ENCODE measurements around the gene PCDH9. TPM values are rescaled to one million over a fixed set of nuclear protein-coding genes. Genes with fewer than 3 reads are reported as not detected.

Gene PCDH9
- polyA plus RNA-seq, 3 donors: 0.03 TPM; not detected in 1

- Mint-ChIP-seq H3K36me3 (no peaks in the 10 kb centered on the region), H3K4me3 (no peak overlapping the region), H3K27ac (no peak overlapping the region), H3K27me3 (ENCODE audit: low read depth in 3 of 3) (peaks cover 0 to 1% (median 1%) of the 10 kb centered on the region in 3 donors), H3K9me3 (peaks cover 0 to 10% (median 3%) of the 10 kb centered on the region in 7 donors), H3K4me1 (no peaks in the 10 kb centered on the region)
- WGBS (ENCODE audit: insufficient coverage): no CpG with 5 or more reads among the region's 1 CpG
- Histone ChIP-seq H3K9ac (ENCODE audit: insufficient read depth, low read length, poor library complexity, severe bottlenecking) (no peak overlapping the region), H3K4me2 (replicated peaks; ENCODE audit: extremely low read depth, low read length, poor library complexity, severe bottlenecking) (no peak overlapping the region), H3K27me3 (ENCODE audit: control insufficient read depth in 2 of 2, insufficient read depth in 2 of 2, low read length in 2 of 2) (no peaks in the 10 kb centered on the region), H3K9me3 (replicated peaks in 1 of 2; ENCODE audit: control insufficient read depth in 1 of 2, insufficient read depth in 1 of 2, low read length in 2 of 2) (peaks cover 0 to 3% of the 10 kb centered on the region in 2 donors), H3K79me2 (ENCODE audit: insufficient read depth, low read length) (no peaks in the 10 kb centered on the region), H3K27ac (ENCODE audit: low read depth in 1 of 2, low read length in 2 of 2) (no peak overlapping the region), H4K20me1 (ENCODE audit: insufficient read depth, low read length) (no peaks in the 10 kb centered on the region), H3K4me1 (ENCODE audit: control insufficient read depth in 1 of 2, insufficient read depth in 2 of 2, low read length in 2 of 2) (no peaks in the 10 kb centered on the region), H3K36me3 (replicated peaks in 1 of 2; ENCODE audit: control insufficient read depth in 1 of 2, insufficient read depth in 2 of 2, low read length in 2 of 2) (no peaks in the 10 kb centered on the region), H2AFZ (ENCODE audit: insufficient read depth, low read depth, low read length, poor library complexity, severe bottlenecking) (no peak overlapping the region), H3K4me3 (replicated peaks in 1 of 3; ENCODE audit: low read depth in 2 of 3, low read length in 3 of 3) (no peak overlapping the region)
- intact Hi-C loops (cut with micrococcal nuclease): no loop called here
- no peak for DNase-seq
- TF ChIP-seq, protein P1, sequence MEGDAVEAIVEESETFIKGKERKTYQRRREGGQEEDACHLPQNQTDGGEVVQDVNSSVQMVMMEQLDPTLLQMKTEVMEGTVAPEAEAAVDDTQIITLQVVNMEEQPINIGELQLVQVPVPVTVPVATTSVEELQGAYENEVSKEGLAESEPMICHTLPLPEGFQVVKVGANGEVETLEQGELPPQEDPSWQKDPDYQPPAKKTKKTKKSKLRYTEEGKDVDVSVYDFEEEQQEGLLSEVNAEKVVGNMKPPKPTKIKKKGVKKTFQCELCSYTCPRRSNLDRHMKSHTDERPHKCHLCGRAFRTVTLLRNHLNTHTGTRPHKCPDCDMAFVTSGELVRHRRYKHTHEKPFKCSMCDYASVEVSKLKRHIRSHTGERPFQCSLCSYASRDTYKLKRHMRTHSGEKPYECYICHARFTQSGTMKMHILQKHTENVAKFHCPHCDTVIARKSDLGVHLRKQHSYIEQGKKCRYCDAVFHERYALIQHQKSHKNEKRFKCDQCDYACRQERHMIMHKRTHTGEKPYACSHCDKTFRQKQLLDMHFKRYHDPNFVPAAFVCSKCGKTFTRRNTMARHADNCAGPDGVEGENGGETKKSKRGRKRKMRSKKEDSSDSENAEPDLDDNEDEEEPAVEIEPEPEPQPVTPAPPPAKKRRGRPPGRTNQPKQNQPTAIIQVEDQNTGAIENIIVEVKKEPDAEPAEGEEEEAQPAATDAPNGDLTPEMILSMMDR (IDR thresholded peaks at IDR 0.05): no peak
These were observed 721.0 kb downstream of the PCDH9 start for GRCh38 chr13:66509175-66509574.

DNA sequence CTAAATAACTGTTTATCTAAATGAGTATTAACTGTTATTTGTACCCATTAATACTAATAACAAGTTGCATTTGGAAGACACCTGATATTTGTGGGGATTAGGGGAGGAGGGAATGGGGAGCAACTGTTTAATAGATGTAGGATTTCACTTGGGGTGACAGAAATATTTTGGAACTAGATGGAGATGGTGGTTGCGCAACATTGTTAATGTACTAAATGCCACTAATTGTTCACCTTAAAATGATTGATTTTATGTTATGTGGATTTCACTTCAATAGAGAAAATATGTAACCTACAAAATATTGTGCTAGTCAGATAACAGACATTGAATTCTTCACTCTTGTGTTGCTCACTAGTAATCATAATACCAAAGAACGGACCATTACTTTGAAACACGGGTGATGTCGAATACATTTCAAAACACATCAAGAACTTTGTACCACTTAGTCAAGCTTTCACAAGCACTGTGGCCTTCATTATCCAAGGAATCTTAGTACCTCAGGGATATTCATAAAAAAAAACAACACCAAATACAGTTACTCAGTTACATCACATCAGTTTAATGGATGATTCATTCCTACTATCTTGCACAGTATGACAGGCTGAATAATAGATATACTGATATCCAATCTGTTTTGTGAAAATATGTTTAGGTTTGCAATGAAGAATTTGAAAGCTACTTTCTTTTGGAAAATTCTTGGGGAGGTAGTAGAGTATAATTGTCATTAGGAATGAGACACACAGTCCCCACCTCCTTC lies 721.8 kb downstream of the PCDH9 start:
- WGBS (ENCODE audit: insufficient coverage): 100% methylated on average over 1 of the region's 4 CpGs
- no peaks in the 10 kb centered on the region for H3K36me3 Mint-ChIP-seq
- intact Hi-C loops (cut with micrococcal nuclease): no loop called here

More for the DNA sequence above, 721.8 kb downstream of the PCDH9 start:
- Histone ChIP-seq H4K20me1 (ENCODE audit: insufficient read depth, low read length) (no peaks in the 10 kb centered on the region), H3K4me3 (replicated peaks in 1 of 3; ENCODE audit: low read depth in 2 of 3, low read length in 3 of 3) (no peak overlapping the region), H3K9ac (ENCODE audit: insufficient read depth, low read length, poor library complexity, severe bottlenecking) (no peak overlapping the region), H3K27me3 (ENCODE audit: control insufficient read depth in 2 of 2, insufficient read depth in 2 of 2, low read length in 2 of 2) (no peaks in the 10 kb centered on the region), H3K79me2 (ENCODE audit: insufficient read depth, low read length) (no peaks in the 10 kb centered on the region), H3K4me1 (ENCODE audit: control insufficient read depth in 1 of 2, insufficient read depth in 2 of 2, low read length in 2 of 2) (no peaks in the 10 kb centered on the region), H3K4me2 (replicated peaks; ENCODE audit: extremely low read depth, low read length, poor library complexity, severe bottlenecking) (no peak overlapping the region), H3K36me3 (replicated peaks in 1 of 2; ENCODE audit: control insufficient read depth in 1 of 2, insufficient read depth in 2 of 2, low read length in 2 of 2) (no peaks in the 10 kb centered on the region), H2AFZ (ENCODE audit: insufficient read depth, low read depth, low read length, poor library complexity, severe bottlenecking) (no peak overlapping the region), H3K9me3 (replicated peaks in 1 of 2; ENCODE audit: control insufficient read depth in 1 of 2, insufficient read depth in 1 of 2, low read length in 2 of 2) (peaks cover 0 to 3% of the 10 kb centered on the region in 2 donors), H3K27ac (ENCODE audit: low read depth in 1 of 2, low read length in 2 of 2) (no peak overlapping the region)
- Mint-ChIP-seq H3K27me3 (ENCODE audit: low read depth in 3 of 3) (peaks cover 0 to 1% (median 1%) of the 10 kb centered on the region in 3 donors), H3K4me3 (no peak overlapping the region), H3K9me3 (peaks cover 0 to 10% (median 3%) of the 10 kb centered on the region in 7 donors), H3K4me1 (no peaks in the 10 kb centered on the region), H3K27ac (no peak overlapping the region)
- DNase-seq: no peak
- TF ChIP-seq, protein P1 (IDR thresholded peaks at IDR 0.05): no peak
